Esophagus muscularis mucosa (tissue), 4 donors: ENCODE measurements around the gene SPINT4.
"Not testable (repeated sequence)": the region's sequence is repeated elsewhere in the genome, so short reads cannot be mapped to it uniquely, and the experiment has no call there.

Experiments used
- CTCF ChIP-seq, 3 experiments: fragments of 200-600 bp in 2 of 3; fragments of 450-650 bp in 1 of 3; sonication (generic) in 2 of 3; IDR thresholded peaks; one replicate each; pipeline ENCODE4 v1.5.1; 2017 to 2019; ENCODE audit warnings: antibody characterized with exemption in 3 of 3, mild to moderate bottlenecking in 2 of 3, moderate library complexity in 1 of 3
- EP300 ChIP-seq: sonication (generic); formaldehyde crosslinking; IDR thresholded peaks from one replicate; pipeline ENCODE4 v1.6.1; 2017; ENCODE audit warnings: antibody characterized with exemption
- POLR2A ChIP-seq: fragments of 450-650 bp; IDR thresholded peaks from one replicate; pipeline ENCODE4 v1.6.1; 2017; ENCODE audit warnings: antibody characterized with exemption, moderate library complexity, mild to moderate bottlenecking, low read depth
- POLR2AphosphoS5 ChIP-seq, 2 donors: sonication (generic); formaldehyde crosslinking; IDR thresholded peaks; one replicate each; pipeline ENCODE4 v1.6.1; 2017; ENCODE audit warnings: antibody characterized with exemption in 2 of 2

DNA sequence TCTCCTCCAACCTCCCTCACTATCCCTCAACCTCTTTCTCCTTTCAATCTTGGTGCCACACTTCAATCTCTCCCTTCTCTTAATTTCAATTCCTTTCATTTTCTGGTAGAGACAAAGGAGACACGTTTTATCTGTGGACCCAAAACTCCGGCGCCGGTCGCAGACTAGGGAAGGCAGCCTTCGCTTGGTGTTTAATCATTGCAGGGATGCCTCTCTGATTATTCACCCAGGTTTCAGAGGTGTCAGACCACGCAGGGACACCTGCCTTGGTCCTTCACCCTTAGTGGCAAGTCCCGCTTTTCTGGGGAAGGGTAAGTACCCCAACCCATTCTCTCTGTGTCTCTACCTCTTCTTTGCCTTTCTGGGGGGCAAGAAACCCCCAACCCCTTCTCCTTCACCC, 37.8 kb downstream of the SPINT4 start:
- not testable (repeated sequence) for TF ChIP-seq POLR2A; CTCF (IDR thresholded peaks at IDR 0.05); EP300; POLR2AphosphoS5 (IDR thresholded peaks at IDR 0.05)
